Activated CD4-positive, alpha-beta T cell treated with anti-CD3 and anti-CD28 coated beads for 4 hours (primary cell): ENCODE measurements around the gene SARDH.
"Not testable (repeated sequence)": the region's sequence is repeated elsewhere in the genome, so short reads cannot be mapped to it uniquely, and the experiment has no call there.

Source experiments
- DNase-seq, 2 donors: peaks; one replicate each; pipeline ENCODE4 v3.0.0-alpha.2; 2020

SARDH gene

DNA sequence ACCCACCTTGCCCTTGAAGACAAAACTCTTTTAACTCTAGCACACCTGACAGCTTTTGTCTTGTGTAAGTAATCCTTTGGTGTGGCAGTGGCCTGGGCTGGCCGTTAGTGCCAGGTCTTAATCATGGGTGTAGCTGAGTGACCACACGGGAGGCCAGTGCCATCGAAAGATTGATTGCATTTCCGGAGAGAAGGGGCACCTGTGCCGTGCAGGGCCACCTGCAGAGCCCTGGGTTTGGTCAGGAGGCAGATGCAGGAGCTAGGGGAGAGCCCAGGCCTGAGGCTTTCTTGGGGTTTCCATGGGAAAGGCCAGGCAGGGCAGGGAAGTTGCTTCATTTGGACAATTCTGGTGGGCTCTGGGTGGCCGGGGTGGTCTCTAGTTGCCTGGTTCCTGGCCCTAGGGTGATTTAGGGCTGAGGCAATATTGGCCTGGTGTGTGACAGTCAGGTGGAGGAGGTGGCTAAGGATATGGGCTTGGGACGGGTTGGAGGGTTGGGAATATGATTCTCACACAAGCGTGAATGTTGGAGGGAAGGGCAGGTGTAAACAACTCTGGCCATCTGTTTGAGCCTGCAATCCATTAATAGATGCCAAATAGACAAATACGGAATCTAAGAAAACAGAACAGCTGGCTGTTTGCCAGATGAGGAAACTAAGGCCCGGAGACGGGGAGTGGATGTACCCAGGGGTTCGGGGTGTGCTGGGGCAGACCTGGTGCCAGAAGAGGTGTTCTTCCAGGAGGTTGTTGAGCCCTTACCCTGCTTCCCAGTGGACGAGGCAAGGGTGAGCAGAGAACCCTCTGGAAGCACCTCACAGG, 97.4 kb downstream of the SARDH start:
- no peak for DNase-seq

DNA sequence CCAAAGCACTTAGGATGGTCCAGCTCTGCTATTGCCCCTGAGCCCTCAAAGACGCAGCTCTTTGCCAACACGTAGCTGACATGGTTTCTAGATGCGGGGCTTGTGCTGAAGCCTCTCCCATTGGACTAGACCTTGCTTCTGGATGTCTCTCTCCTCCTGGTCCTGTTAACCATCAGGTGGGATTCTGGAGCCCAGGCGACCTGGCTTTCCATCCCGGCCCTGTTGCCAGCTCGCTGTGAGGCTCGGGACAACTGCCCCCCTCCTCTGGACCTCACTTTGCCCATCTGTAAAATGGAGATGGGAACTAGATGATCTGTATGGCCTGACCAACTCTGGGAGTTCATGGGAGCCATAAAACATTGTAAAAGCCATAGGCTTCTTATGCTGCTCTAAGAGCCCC, 98.0 kb downstream of the SARDH start:
- DNase-seq, result no peak

DNA sequence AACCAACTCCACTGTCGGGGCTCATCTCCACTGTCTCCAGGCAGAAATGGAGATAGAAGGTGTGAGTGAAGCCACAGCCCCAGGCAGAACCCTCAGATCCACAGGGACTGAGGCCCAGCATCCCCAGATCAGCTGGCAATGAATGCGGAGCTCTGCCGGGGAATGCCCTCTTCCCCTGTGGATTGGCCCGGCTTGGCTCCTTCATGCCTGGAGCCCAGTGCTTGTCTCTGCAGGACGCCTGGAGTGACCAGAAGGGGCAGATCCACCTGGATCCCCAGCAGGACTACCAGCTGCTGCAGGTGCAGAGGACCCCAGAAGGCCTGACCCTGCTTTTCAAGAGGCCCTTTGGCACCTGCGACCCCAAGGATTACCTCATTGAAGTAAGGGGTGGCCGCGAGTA, 98.5 kb downstream of the SARDH start:
- no peak for DNase-seq

GRCh38 chr9:133638711-133639110, 99.4 kb downstream of the SARDH start:
- no peak for DNase-seq

DNA sequence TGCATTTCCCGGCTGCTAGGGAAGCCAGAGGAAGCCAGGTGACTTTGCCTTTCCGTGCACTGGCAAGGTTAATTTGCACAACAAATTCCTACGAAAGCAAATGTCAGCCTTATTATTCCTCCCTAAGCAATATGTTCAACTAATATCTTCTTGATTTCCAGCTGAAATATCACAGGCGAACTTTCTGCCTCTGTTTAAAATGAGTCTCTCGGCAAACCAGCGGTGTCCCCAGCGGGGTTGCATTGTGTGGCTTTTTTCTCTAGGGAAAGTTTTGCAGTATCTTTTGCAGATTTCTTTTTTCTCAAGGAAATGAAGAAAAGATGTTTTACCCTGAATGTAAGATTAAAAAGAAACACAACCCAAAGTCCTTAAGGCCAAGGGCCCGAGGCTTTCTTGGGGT, 100.1 kb downstream of the SARDH start:
- no peak for DNase-seq

- DNase-seq, result no peak
Measured at GRCh38 chr9:133637451-133638055, 100.6 kb downstream of the SARDH start.

- no peak for DNase-seq
Measured at GRCh38 chr9:133636902-133637301, 101.2 kb downstream of the SARDH start.

- no peak for DNase-seq
Measured at GRCh38 chr9:133635533-133636531, 102.3 kb downstream of the SARDH start, which contains the start of gene DBH. Gene DBH (plus strand): TSS chr9:133636363. CDS start chr9:133636372, 9 bp downstream.

- DNase-seq, result no peak
Measured at GRCh38 chr9:133635098-133635497, 103.1 kb downstream of the SARDH start.

DNA sequence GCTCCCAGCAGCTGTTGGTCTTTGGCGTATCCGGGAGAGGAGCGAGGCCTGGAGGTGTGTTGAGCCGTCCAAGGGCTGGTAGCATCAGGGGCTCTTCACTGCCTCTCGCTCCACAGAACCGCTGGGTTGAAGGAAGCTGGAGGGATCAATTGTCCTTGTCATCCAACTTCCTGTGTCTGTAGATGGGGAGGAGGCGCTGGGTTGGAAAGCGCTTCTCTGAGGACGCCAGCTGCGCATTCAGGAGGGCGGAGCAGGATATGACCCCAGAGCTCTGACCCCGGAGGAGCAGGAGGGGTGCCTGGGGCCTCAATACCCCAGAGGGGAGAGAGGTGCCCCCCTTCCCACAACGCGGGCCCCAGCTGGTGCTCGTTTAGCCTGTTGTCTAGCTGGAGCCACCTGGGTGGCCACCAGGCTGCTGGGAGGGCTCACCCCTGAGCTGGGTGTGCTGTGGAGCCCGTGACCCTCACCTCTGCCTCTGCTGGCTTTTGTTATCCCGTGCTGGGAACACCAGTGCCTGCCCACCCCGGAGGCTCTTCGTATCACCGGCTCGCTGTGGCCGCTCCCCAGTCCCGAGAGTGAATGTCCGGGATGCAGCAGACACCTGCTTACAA, 104.0 kb downstream of the SARDH start:
- DNase-seq, result no peak

DNA sequence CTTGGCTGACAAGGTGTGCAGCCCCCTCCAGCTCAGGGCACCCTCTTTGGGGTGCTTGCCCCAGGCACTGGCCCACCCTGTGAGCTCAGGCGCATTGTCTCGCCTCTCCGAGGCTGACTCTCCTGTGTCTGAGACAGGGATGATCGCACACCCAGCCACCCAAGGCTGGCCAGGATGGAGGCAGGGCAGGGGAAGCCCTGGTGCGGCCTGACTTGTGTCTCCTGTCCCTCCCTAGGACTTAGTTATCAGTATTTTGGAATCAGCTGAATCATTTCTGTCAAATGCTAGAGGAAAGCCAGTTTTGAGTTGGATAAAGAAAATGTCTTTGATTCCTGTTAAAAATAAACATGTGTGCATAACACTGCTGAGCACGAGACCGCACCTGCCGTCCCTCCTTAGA, 104.5 kb downstream of the SARDH start:
- no peak for DNase-seq

DNA sequence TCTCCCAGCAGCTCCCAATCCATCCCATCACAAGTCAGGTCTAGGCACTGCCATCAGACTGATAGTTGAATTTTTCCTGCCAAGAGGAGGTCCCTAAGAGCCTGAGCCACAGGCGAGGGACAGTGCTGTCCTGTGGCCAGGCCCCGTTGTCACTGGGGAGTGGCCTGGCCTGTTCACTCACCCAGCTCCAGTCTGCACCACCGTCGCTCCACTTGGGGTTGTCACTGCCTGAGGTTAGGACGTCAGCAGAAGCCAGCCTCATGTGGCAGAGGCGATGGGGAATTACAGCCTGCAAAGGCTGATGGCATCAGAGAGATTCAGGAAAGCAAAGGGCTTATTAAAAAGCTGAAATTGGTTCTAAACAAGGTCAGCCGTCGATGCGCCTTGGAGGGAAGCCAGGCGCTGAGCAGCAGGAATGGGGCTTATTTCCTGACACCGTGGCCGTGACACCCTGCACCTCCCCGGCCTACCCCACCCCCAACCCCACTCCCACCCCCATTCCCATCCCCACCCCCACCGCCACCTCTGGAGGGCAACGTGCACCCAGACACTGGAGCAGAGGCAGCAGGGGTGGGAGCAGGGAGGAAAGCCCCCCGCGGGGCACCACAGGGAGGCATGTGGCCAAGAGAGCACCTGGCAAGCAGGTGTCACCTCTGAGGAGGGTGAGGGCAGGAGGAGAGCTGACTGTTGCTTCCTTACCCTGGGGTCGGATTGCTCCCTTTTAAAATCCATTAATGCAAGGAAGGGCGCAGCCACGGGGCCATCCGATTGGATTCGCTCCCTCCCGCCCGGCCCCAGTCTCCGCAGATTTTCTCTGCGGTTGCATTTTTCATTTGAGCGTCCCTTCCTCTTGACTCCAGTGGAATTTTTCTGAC, 105.1 kb downstream of the SARDH start:
- DNase-seq, result no peak

DNA sequence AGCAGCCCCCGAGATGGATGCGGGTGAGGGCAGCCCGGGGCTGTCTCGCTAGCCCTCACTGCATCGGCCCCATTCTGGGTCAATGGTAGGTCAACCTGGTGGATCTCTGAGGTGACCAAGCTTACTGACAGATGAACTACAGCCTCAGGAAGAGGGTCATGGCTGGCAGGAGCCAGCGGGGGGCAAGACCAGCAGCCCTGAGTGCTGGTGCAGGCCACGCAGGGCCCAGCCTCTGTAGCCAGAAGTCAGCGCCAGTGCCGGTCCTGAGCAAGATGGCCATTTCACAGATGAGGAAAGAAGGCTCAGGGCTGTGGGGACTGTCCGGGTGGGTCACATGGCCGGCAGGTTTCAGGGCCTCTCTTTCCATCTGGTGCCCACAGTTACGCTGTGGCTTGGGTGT, 107.0 kb downstream of the SARDH start:
- DNase-seq, result no peak

- no peak for DNase-seq
Measured at GRCh38 chr9:133629221-133630110, 108.7 kb downstream of the SARDH start.

- no peak for DNase-seq
Measured at GRCh38 chr9:133628766-133629165, 109.4 kb downstream of the SARDH start.

DNA sequence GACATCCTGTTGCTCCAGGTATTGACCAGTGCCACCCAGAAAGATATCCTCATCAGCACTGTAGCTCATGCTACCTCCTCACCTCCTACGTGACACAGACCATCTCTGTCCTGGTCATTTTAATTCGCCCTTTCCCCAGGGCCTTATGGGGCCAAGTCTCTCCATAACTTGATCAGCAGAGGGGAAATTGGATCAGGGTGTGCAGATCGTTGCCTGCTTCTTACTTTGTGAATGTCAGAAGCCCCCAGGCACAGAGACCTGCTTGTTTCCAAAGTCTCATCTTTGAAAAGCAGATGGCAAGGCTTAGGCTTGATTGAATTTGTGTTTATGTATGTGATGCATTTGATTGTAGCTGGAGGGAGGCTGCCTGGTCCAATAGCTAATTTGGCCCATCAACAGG, 110.8 kb downstream of the SARDH start:
- no peak for DNase-seq

DNA sequence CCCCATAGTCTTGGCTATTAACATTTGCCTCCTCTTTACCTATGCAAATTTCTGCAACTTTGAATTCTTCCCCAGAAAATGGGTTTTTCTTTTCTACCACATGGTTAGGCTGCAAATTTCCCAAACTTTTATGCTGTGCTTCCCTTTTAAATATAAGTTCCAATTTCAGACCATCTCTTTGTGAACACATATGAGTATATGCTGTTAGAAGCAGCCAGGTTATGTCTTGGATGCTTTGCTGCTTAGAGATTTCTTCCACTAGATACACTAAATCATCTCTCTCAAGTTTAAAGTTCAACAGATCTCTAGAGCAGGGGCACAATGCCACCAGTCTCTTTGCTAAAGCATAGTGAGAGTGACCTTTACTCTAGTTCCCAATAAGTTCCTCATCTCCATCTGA, 112.1 kb downstream of the SARDH start:
- not testable (repeated sequence) for DNase-seq

- no peak for DNase-seq
Measured at GRCh38 chr9:133622555-133622954, 115.6 kb downstream of the SARDH start.

DNA sequence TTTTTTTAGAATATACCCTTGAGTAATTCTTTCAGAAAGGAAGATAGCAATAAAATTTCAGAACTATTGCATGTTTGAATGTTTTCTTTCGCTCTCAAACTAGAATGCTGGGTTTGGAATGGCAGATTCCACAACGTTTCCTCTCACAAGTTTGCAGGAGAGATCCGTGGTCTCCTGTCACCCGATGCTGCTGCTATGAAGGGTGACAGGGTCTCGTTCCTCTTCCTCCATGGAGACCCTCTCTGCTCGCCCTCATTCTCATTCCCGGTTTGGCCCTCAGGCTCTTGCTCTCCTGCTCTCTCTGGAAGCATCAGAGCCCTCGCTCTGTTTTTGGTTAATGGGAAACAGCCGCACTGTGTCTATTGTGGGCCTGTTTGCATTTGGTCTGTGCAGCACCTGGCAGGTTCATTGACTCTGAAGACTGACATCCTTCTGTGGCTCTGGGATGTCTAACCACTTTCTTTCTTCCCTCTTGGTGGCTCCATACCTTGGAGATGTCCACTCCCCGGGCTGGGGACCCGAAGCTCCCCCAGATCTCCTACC, 116.4 kb downstream of the SARDH start:
- DNase-seq, result no peak

DNA sequence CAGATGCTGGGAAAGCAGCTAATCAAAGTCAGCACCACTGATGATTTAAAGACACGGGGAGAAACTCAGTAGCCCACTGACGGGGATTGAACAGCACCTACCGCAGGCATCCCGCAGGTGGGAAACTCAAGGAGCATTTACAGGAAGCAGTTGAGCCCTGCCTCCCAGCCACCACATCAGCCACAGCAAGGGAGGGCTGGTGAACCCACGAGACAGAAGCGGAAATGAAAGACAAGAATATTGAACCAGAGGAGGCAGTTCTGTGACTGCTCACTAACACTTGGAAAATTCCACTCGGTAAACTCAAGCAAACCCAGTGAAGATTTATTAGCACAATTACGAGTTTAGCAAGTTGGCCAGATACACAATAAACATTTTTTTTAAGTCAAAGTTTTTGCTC, 118.4 kb downstream of the SARDH start:
- peak; percentile 62 to 68 for DNase-seq
